Endothelial cell of umbilical vein (primary cell): Measurements from ENCODE around the gene PSMD13.

Experiments used
- CTCF ChIP-seq, 2 donors: IDR thresholded peaks; 1 replicate in 1 of 2; 2 replicates in 1 of 2; pipeline ENCODE4 v1.5.1; 2011; ENCODE audit warnings: low read length in 2 of 2, mild to moderate bottlenecking in 2 of 2, moderate library complexity in 2 of 2, control low read depth in 1 of 2, inconsistent platforms in 1 of 2, low read depth in 1 of 2; ENCODE audit not compliant: insufficient read depth in 1 of 2; ENCODE audit errors: extremely low read depth in 1 of 2
- EZH2 ChIP-seq: IDR thresholded peaks from 2 replicates; pipeline ENCODE4 v1.6.1; 2012; ENCODE audit warnings: borderline replicate concordance, low read depth, mild to moderate bottlenecking, moderate library complexity, low read length, inconsistent platforms; ENCODE audit not compliant: severe bottlenecking
- FOS ChIP-seq: IDR thresholded peaks from 2 replicates; pipeline ENCODE4 v1.6.1; 2011; ENCODE audit warnings: mild to moderate bottlenecking, low read length, moderate library complexity, borderline replicate concordance; ENCODE audit not compliant: insufficient read depth
- GATA2 ChIP-seq: IDR thresholded peaks from 2 replicates; pipeline ENCODE4 v1.7.0; 2011; ENCODE audit warnings: low read depth, mild to moderate bottlenecking, moderate library complexity, mixed read lengths, low read length; ENCODE audit not compliant: insufficient read length, insufficient read depth
- JUN ChIP-seq: IDR thresholded peaks from 2 replicates; pipeline ENCODE4 v1.6.1; 2011; ENCODE audit warnings: borderline replicate concordance, low read depth; ENCODE audit not compliant: insufficient read length, insufficient read depth
- MAX ChIP-seq: IDR thresholded peaks from 2 replicates; pipeline ENCODE4 v1.6.1; 2011; ENCODE audit not compliant: insufficient read depth, insufficient read length
- MYC ChIP-seq: IDR thresholded peaks from one replicate; pipeline ENCODE4 v1.6.1; 2011; ENCODE audit warnings: mild to moderate bottlenecking, low read depth, low read length
- POLR2A ChIP-seq: IDR thresholded peaks from 2 replicates; pipeline ENCODE4 v1.6.1; 2012; ENCODE audit warnings: low read depth, mild to moderate bottlenecking, control low read depth, low read length
- POLR2AphosphoS5 ChIP-seq: IDR thresholded peaks from 2 replicates; pipeline ENCODE4 v1.6.1; 2012; ENCODE audit warnings: low read depth, mild to moderate bottlenecking, control low read depth, low read length, moderate library complexity; ENCODE audit not compliant: insufficient read depth

- TF ChIP-seq CTCF (IDR thresholded peaks at IDR 0.05; ENCODE audit: extremely low read depth in 1 of 2, insufficient read depth in 1 of 2, low read depth in 1 of 2, low read length in 2 of 2) (no peak), POLR2A (no peak), MAX (no peak), JUN (no peak), MYC (no peak), GATA2 (no peak), POLR2AphosphoS5 (no peak), EZH2 (no peak), FOS (no peak)
These were observed 19.1 kb upstream of the PSMD13 start for GRCh38 chr11:217704-218103.
